LNCaP clone FGC (cell line): ENCODE results near the gene LAPTM5.
"Not testable (repeated sequence)": the region's sequence is repeated elsewhere in the genome, so short reads cannot be mapped to it uniquely, and the experiment has no call there.

Source experiments
- DNase-seq: peaks from one replicate; pipeline ENCODE4 v3.0.0-alpha.2; 2011; ENCODE audit warnings: low read depth
- H3K4me3 ChIP-seq: 2 replicates; pipeline ENCODE4 v1.5.1; 2011; ENCODE audit warnings: mild to moderate bottlenecking, low read depth, low read length, control low read depth
- CTCF ChIP-seq: IDR thresholded peaks from 2 replicates; pipeline ENCODE4 v1.5.1; 2012; ENCODE audit warnings: mild to moderate bottlenecking; ENCODE audit not compliant: control insufficient read depth, insufficient read depth; ENCODE audit errors: extremely low read depth

Gene LAPTM5

GRCh38 chr1:30790850-30791778 is 33.5 kb upstream of the LAPTM5 start:
- TF ChIP-seq CTCF: no peak
- no peak overlapping the region for H3K4me3 ChIP-seq
- no peak for DNase-seq

GRCh38 chr1:30790256-30790525 is 32.6 kb upstream of the LAPTM5 start:
- not testable (repeated sequence) for H3K4me3 ChIP-seq, DNase-seq

- H3K4me3 ChIP-seq: no peak overlapping the region
- no peak for TF ChIP-seq CTCF
- DNase-seq: no peak
Observed at GRCh38 chr1:30789388-30790255, 32.0 kb upstream of the LAPTM5 start.

GRCh38 chr1:30788580-30789387 is 31.2 kb upstream of the LAPTM5 start:
- DNase-seq: no peak
- H3K4me3 ChIP-seq: no peak overlapping the region
- no peak for TF ChIP-seq CTCF

- no peak for DNase-seq
- no peak for TF ChIP-seq CTCF
- H3K4me3 ChIP-seq: no peak overlapping the region
Observed at GRCh38 chr1:30787856-30788495, 30.4 kb upstream of the LAPTM5 start.

GRCh38 chr1:30787266-30787665 is 29.7 kb upstream of the LAPTM5 start:
- H3K4me3 ChIP-seq: no peak overlapping the region
- TF ChIP-seq CTCF: no peak
- no peak for DNase-seq
